MM.1S (cell line): ENCODE data around the gene KLF4.

Experiments used
- DNase-seq: peaks from one replicate; pipeline ENCODE4 v3.0.0-alpha.2; 2015
- H2AFZ ChIP-seq: fragments of 300-600 bp; sonication (generic); 2 replicates; pipeline ENCODE4 v1.6.0; 2016; ENCODE audit warnings: antibody characterized with exemption, low read length
- H3F3A ChIP-seq: fragments of 300-600 bp; sonication (generic); 2 replicates; pipeline ENCODE4 v1.6.1; 2016; ENCODE audit warnings: mild to moderate bottlenecking, antibody characterized with exemption, low read length, moderate library complexity, mixed read lengths; ENCODE audit not compliant: insufficient read depth
- H3K27ac ChIP-seq: fragments of 300-600 bp; sonication (generic); 2 replicates; pipeline ENCODE4 v1.5.1; 2016; ENCODE audit warnings: mild to moderate bottlenecking, low read length
- H3K27me3 ChIP-seq: fragments of 300-600 bp; sonication (generic); replicated peaks from 2 replicates; pipeline ENCODE4 v1.6.0; 2016; ENCODE audit warnings: low read length; ENCODE audit not compliant: insufficient read depth
- H3K36me3 ChIP-seq: fragments of 300-600 bp; sonication (generic); replicated peaks from 2 replicates; pipeline ENCODE4 v1.6.1; 2016; ENCODE audit warnings: mild to moderate bottlenecking, low read length, mixed read lengths; ENCODE audit not compliant: insufficient read depth
- H3K4me1 ChIP-seq: fragments of 300-600 bp; sonication (generic); 2 replicates; pipeline ENCODE4 v1.6.1; 2016; ENCODE audit warnings: low read length, mixed read lengths
- H3K4me2 ChIP-seq: fragments of 300-600 bp; sonication (generic); 2 replicates; pipeline ENCODE4 v1.6.0; 2016; ENCODE audit warnings: low read depth, low read length
- H3K4me3 ChIP-seq: fragments of 300-600 bp; sonication (generic); 2 replicates; pipeline ENCODE4 v1.5.1; 2016; ENCODE audit warnings: low read length, mixed read lengths
- H3K79me2 ChIP-seq: fragments of 300-600 bp; sonication (generic); 2 replicates; pipeline ENCODE4 v1.6.1; 2016; ENCODE audit warnings: mixed run types, low read length, mixed read lengths
- H3K9ac ChIP-seq: fragments of 300-600 bp; sonication (generic); 2 replicates; pipeline ENCODE4 v1.6.1; 2016; ENCODE audit warnings: low read length, mixed read lengths
- H3K9me2 ChIP-seq: fragments of 300-600 bp; sonication (generic); replicated peaks from 2 replicates; pipeline ENCODE4 v1.6.1; 2016; ENCODE audit warnings: mild to moderate bottlenecking, low read length, mixed read lengths; ENCODE audit not compliant: insufficient read depth
- H3K9me3 ChIP-seq: fragments of 300-600 bp; sonication (generic); replicated peaks from 2 replicates; pipeline ENCODE4 v1.6.1; 2016; ENCODE audit warnings: mild to moderate bottlenecking, low read length, mixed read lengths; ENCODE audit not compliant: insufficient read depth
- H4K20me1 ChIP-seq: fragments of 300-600 bp; sonication (generic); 2 replicates; pipeline ENCODE4 v1.6.1; 2016; ENCODE audit warnings: mild to moderate bottlenecking, low read length, moderate library complexity, mixed read lengths; ENCODE audit not compliant: insufficient read depth
- CTCF ChIP-seq: fragments of 300-600 bp; sonication (generic); IDR thresholded peaks from 2 replicates; pipeline ENCODE4 v1.5.1; 2016; ENCODE audit warnings: antibody characterized with exemption, low read length, mixed read lengths
- EZH2 ChIP-seq: fragments of 300-600 bp; sonication (generic); optimal IDR thresholded peaks from 2 replicates; pipeline ENCODE3; 2017; ENCODE audit warnings: low read depth, mild to moderate bottlenecking, antibody characterized with exemption, low read length, mixed read lengths
- EZH2phosphoT487 ChIP-seq: fragments of 300-600 bp; sonication (generic); IDR thresholded peaks from 2 replicates; pipeline ENCODE4 v1.6.1; 2018; ENCODE audit warnings: antibody characterized with exemption, low read length

The KLF4 gene

GRCh38 chr9:107438211-107439031 lies 51.1 kb downstream of the KLF4 start:
- Histone ChIP-seq H3K9me2 (no peaks in the 10 kb centered on the region), H3K36me3 (no peaks in the 10 kb centered on the region), H3K4me1 (no peaks in the 10 kb centered on the region), H3K4me2 (no peak overlapping the region), H3K27me3 (no peaks in the 10 kb centered on the region), H3K9ac (no peak overlapping the region), H3K79me2 (no peaks in the 10 kb centered on the region), H3K4me3 (no peak overlapping the region), H3K27ac (no peak overlapping the region), H3K9me3 (no peaks in the 10 kb centered on the region), H2AFZ (no peak overlapping the region), H3F3A (no peaks in the 10 kb centered on the region), H4K20me1 (no peaks in the 10 kb centered on the region)
- no peak for TF ChIP-seq EZH2
- DNase-seq = no peak

GRCh38 chr9:107437716-107438115 lies 51.9 kb downstream of the KLF4 start:
- Histone ChIP-seq H3K27me3 (no peaks in the 10 kb centered on the region), H3K9me3 (no peaks in the 10 kb centered on the region), H3F3A (no peaks in the 10 kb centered on the region), H3K79me2 (no peaks in the 10 kb centered on the region), H3K4me2 (no peak overlapping the region), H2AFZ (no peak overlapping the region), H3K36me3 (no peaks in the 10 kb centered on the region), H3K27ac (no peak overlapping the region), H3K4me1 (no peaks in the 10 kb centered on the region), H3K9ac (no peak overlapping the region), H3K4me3 (no peak overlapping the region), H3K9me2 (no peaks in the 10 kb centered on the region), H4K20me1 (no peaks in the 10 kb centered on the region)
- TF ChIP-seq EZH2 (no peak), EZH2phosphoT487 (no peak), CTCF (no peak)
- no peak for DNase-seq

GRCh38 chr9:107435415-107435814 lies 54.2 kb downstream of the KLF4 start:
- H3F3A ChIP-seq = no peaks in the 10 kb centered on the region
- no peak overlapping the region for H3K9ac ChIP-seq
- no peaks in the 10 kb centered on the region for H3K36me3 ChIP-seq
- no peak overlapping the region for H2AFZ ChIP-seq
- DNase-seq = no peak
- H3K4me3 ChIP-seq = no peak overlapping the region
- no peak overlapping the region for H3K4me2 ChIP-seq
- H3K9me3 ChIP-seq = no peaks in the 10 kb centered on the region
- H3K9me2 ChIP-seq = no peaks in the 10 kb centered on the region
- no peak overlapping the region for H3K27ac ChIP-seq
- TF ChIP-seq CTCF (no peak), EZH2 (no peak), EZH2phosphoT487 (no peak)
- no peaks in the 10 kb centered on the region for H4K20me1 ChIP-seq
- no peaks in the 10 kb centered on the region for H3K4me1 ChIP-seq
- no peaks in the 10 kb centered on the region for H3K27me3 ChIP-seq
- H3K79me2 ChIP-seq = no peaks in the 10 kb centered on the region
